ENCODE results near the gene NALF2.

GRCh38 chrX:69510137-69510715, 6.1 kb downstream of the NALF2 start:
- TF ChIP-seq REST (IDR thresholded peaks at IDR 0.05; ENCODE audit: borderline replicate concordance) (no peak), EZH2 (IDR thresholded peaks at IDR 0.05; ENCODE audit: borderline replicate concordance, insufficient read depth, low read length, poor library complexity, severe bottlenecking) (no peak), RAD21 (conservative IDR thresholded peaks at IDR 0.05) (no peak), POLR2AphosphoS5 (IDR thresholded peaks at IDR 0.05) (no peak), EP300 (conservative IDR thresholded peaks at IDR 0.05; ENCODE audit: poor library complexity, severe bottlenecking) (no peak), MXI1 (conservative IDR thresholded peaks at IDR 0.05; ENCODE audit: poor library complexity, severe bottlenecking) (no peak), TAF1 (IDR thresholded peaks at IDR 0.05; ENCODE audit: low read depth) (no peak)
- TF ChIP-seq, protein P1, sequence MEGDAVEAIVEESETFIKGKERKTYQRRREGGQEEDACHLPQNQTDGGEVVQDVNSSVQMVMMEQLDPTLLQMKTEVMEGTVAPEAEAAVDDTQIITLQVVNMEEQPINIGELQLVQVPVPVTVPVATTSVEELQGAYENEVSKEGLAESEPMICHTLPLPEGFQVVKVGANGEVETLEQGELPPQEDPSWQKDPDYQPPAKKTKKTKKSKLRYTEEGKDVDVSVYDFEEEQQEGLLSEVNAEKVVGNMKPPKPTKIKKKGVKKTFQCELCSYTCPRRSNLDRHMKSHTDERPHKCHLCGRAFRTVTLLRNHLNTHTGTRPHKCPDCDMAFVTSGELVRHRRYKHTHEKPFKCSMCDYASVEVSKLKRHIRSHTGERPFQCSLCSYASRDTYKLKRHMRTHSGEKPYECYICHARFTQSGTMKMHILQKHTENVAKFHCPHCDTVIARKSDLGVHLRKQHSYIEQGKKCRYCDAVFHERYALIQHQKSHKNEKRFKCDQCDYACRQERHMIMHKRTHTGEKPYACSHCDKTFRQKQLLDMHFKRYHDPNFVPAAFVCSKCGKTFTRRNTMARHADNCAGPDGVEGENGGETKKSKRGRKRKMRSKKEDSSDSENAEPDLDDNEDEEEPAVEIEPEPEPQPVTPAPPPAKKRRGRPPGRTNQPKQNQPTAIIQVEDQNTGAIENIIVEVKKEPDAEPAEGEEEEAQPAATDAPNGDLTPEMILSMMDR (IDR thresholded peaks at IDR 0.05; ENCODE audit: poor library complexity, severe bottlenecking): no peak
